IMR-90 (cell line): ENCODE results near the gene FKRP. TPM values are rescaled to one million over a fixed set of nuclear protein-coding genes. Genes with fewer than 3 reads are reported as not detected.

Experiments
- CEBPB ChIP-seq: IDR thresholded peaks from 2 replicates; pipeline ENCODE4 v1.6.1; 2012; ENCODE audit warnings: low read depth, low read length, improper control_type of control experiment
- MAFK ChIP-seq: IDR thresholded peaks from 2 replicates; pipeline ENCODE4 v1.6.1; 2012; ENCODE audit warnings: low read depth, low read length, improper control_type of control experiment
- SMC3 ChIP-seq: fragments of 150-350 bp; IDR thresholded peaks from 2 replicates; pipeline ENCODE4 v1.6.1; 2016; ENCODE audit warnings: low read depth, mild to moderate bottlenecking, antibody characterized with exemption, low read length, moderate library complexity
- polyA plus RNA-seq, 3 experiments: library from polyadenylated mRNA; depleted of rRNA; stranded (reverse); fragments of >200 nt; gene quantifications; 2 replicates each; pipeline ENCODE4 v1.2.3, GENCODE V29; 2012; ENCODE audit warnings: low replicate concordance in 1 of 3
- total RNA-seq: library from RNA; depleted of rRNA; stranded (reverse); fragments of >200 nt; gene quantifications from 2 replicates; pipeline ENCODE4 v1.2.3, GENCODE V29; 2012

The FKRP gene
- total and polyA plus RNA-seq, 2 of the 4 experiments (the other 2 are of a cell fraction): 6.1 to 25.3 TPM

- TF ChIP-seq CEBPB: peak; percentile 94
- TF ChIP-seq MAFK: no peak; the same call in 1 of the 2 replicates
- TF ChIP-seq SMC3: 0 out of 2 replicates have a peak, but pooled peaks have one; percentile 2
These were observed 38.6 kb downstream of the FKRP start (continued) for GRCh38 chr19:46784262-46785053.
